K562 (cell line): ENCODE data around the gene DHDDS. TPM values are rescaled to one million over a fixed set of nuclear protein-coding genes. Genes with fewer than 3 reads are reported as not detected.

Experiments used
- CBX2 ChIP-seq: fragments of 200-600 bp; sonication (generic); IDR thresholded peaks from one replicate; pipeline ENCODE4 v1.6.1; 2012; ENCODE audit warnings: mild to moderate bottlenecking, low read length, inconsistent platforms; ENCODE audit not compliant: insufficient read depth, poor library complexity, severe bottlenecking
- CHCHD3 ChIP-seq: fragments of 250-450 bp; sonication (Bioruptor Pico); IDR thresholded peaks from 2 replicates; pipeline ENCODE4 v2.1.2; 2022; ENCODE audit warnings: mild to moderate bottlenecking
- CREB5 ChIP-seq: fragments of 250-450 bp; sonication (Bioruptor Pico); IDR thresholded peaks from 2 replicates; pipeline ENCODE4 v1.5.0; 2020; ENCODE audit warnings: mild to moderate bottlenecking
- CTBP1 ChIP-seq: fragments of 450-650 bp; IDR thresholded peaks from 2 replicates; pipeline ENCODE4 v1.6.1; 2016; ENCODE audit warnings: borderline replicate concordance
- CTCF ChIP-seq, 3 experiments: IDR thresholded peaks in 2 of 3; conservative IDR thresholded peaks in 1 of 3; 2 replicates each; pipeline ENCODE4 v1.5.1; 2011 to 2012; ENCODE audit warnings: low read length in 3 of 3, mild to moderate bottlenecking in 3 of 3, control low read depth in 2 of 3, improper control_type of control experiment in 1 of 3, inconsistent platforms in 1 of 3, low read depth in 1 of 3, mixed read lengths in 1 of 3, moderate library complexity in 1 of 3; ENCODE audit not compliant: insufficient read depth in 2 of 3
- DEAF1 ChIP-seq: fragments of 450-650 bp; formaldehyde crosslinking; IDR thresholded peaks from 2 replicates; pipeline ENCODE4 v1.4.0; 2020; ENCODE audit warnings: mild to moderate bottlenecking, moderate library complexity
- HDAC2 ChIP-seq: fragments of 450-650 bp; IDR thresholded peaks from 2 replicates; pipeline ENCODE4 v1.6.1; 2016; ENCODE audit warnings: mild to moderate bottlenecking
- JUND ChIP-seq, 2 experiments: IDR thresholded peaks; 2 replicates in 1 of 2; 3 replicates in 1 of 2; pipeline ENCODE4 v1.6.1; 2011; ENCODE audit warnings: borderline replicate concordance in 2 of 2, low read depth in 2 of 2, low read length in 2 of 2, improper control_type of control experiment in 1 of 2, missing biosample characterization in 1 of 2, missing genetic modification characterization in 1 of 2, missing genetic modification reagents in 1 of 2
- LEF1 ChIP-seq: fragments of 450-650 bp; IDR thresholded peaks from 2 replicates; pipeline ENCODE4 v1.6.1; 2016; ENCODE audit warnings: mild to moderate bottlenecking
- NFATC3 ChIP-seq: fragments of 450-650 bp; IDR thresholded peaks from 2 replicates; pipeline ENCODE4 v1.6.1; 2017; ENCODE audit warnings: mild to moderate bottlenecking
- PHTF2 ChIP-seq: fragments of 250-450 bp; sonication (Bioruptor Pico); IDR thresholded peaks from 2 replicates; pipeline ENCODE4 v1.5.0; 2021; ENCODE audit warnings: mild to moderate bottlenecking
- PTRF ChIP-seq: fragments of 450-650 bp; IDR thresholded peaks from 2 replicates; pipeline ENCODE4 v1.6.1; 2016; ENCODE audit warnings: mild to moderate bottlenecking, missing genetic modification characterization, missing compliant biosample characterization
- RCOR1 ChIP-seq, 2 experiments: IDR thresholded peaks; 2 replicates each; pipeline ENCODE4 v1.6.1; 2012; ENCODE audit warnings: low read depth in 2 of 2, low read length in 2 of 2, borderline replicate concordance in 1 of 2, improper control_type of control experiment in 1 of 2
- THAP12 ChIP-seq: fragments of 250-450 bp; sonication (Bioruptor Pico); IDR thresholded peaks from 2 replicates; pipeline ENCODE4 v1.9.0; 2021; ENCODE audit warnings: mild to moderate bottlenecking, inconsistent platforms
- YY1 ChIP-seq, 3 experiments: IDR thresholded peaks; 2 replicates each; pipeline ENCODE4 v1.6.1; 2011; ENCODE audit warnings: low read length in 2 of 3, mild to moderate bottlenecking in 2 of 3, moderate library complexity in 2 of 3, borderline replicate concordance in 1 of 3, control low read depth in 1 of 3, low read depth in 1 of 3; ENCODE audit not compliant: insufficient read depth in 3 of 3, insufficient replicate concordance in 2 of 3, control insufficient read depth in 1 of 3, insufficient read length in 1 of 3; ENCODE audit errors: extremely low read depth in 1 of 3
- ZFP36 ChIP-seq: fragments of 150-350 bp; IDR thresholded peaks from 2 replicates; pipeline ENCODE4 v1.6.1; 2018; ENCODE audit warnings: low read length, low read depth; ENCODE audit not compliant: partially characterized antibody
- ZKSCAN1 ChIP-seq: fragments of 150-350 bp; IDR thresholded peaks from 2 replicates; pipeline ENCODE4 v1.6.1; 2016; ENCODE audit warnings: low read depth, low read length
- ZKSCAN8 ChIP-seq: fragments of 200-800 bp; sonication (Bioruptor generic); IDR thresholded peaks from 2 replicates; pipeline ENCODE4 v1.6.1; 2016; ENCODE audit warnings: missing genetic modification characterization, missing compliant biosample characterization
- ZNF445 ChIP-seq: fragments of 250-450 bp; sonication (Bioruptor Pico); IDR thresholded peaks from 2 replicates; pipeline ENCODE4 v1.4.0; 2020; ENCODE audit warnings: low read depth, mild to moderate bottlenecking, moderate library complexity
- polyA plus RNA-seq, 8 experiments: library from polyadenylated mRNA; depleted of rRNA in 4 of 8; stranded (reverse) in 5 of 8; unstranded in 3 of 8; fragments of >200 nt; fragmentation: Nextera tagmentation in 2 of 8; fragmentation: Illumina TruSeq in 1 of 8; extraction: Ambion mirVana in 2 of 8; extraction: Trizol in 1 of 8; gene quantifications; 2 replicates each; pipeline versions ENCODE4 v1.2.1 to v1.2.3, GENCODE V29; 2011 to 2014; ENCODE audit warnings: inconsistent platforms in 1 of 8, missing spikeins in 1 of 8
- total RNA-seq, 7 experiments: library from RNA; depleted of rRNA in 6 of 7; stranded (reverse); fragments of >200 nt in 6 of 7; fragmentation: Illumina TruSeq in 2 of 7; extraction: Trizol in 2 of 7; gene quantifications; 2 replicates each; pipeline versions ENCODE4 v1.2.1 to v1.2.3, GENCODE V29; 2011 to 2021; ENCODE audit warnings: low replicate concordance in 1 of 7

The DHDDS gene
- total and polyA plus RNA-seq, 9 of the 15 experiments (the other 6 are each of a cell fraction or from before 2014, with no cell fraction given), result 33.3 to 55.0 (median 44.3) TPM

GRCh38 chr1:26417111-26417759 lies 14.9 kb upstream of the DHDDS start (continued):
- TF ChIP-seq ZKSCAN1, result peak; percentile 45; the same call in 1 of the 2 replicates
- no peak for TF ChIP-seq ZNF445 (CRISPR knock-in tag)
- TF ChIP-seq NFATC3, result no peak
- TF ChIP-seq THAP12 (CRISPR knock-in tag), result 0 out of 2 replicates have a peak, but pooled peaks have one; percentile 15
- TF ChIP-seq PHTF2 (CRISPR knock-in tag), result no peak
- TF ChIP-seq ZFP36, result peak; percentile 21
- TF ChIP-seq CTBP1, result peak; percentile 33; the same call in 1 of the 2 replicates
- no peak for TF ChIP-seq ZKSCAN8
- 0 out of 2 replicates have a peak, but pooled peaks have one; percentile 38 for TF ChIP-seq JUND (IDR thresholded peaks at IDR 0.05; ENCODE audit: borderline replicate concordance, low read depth, low read length)
- no peak; the same call in 2 of the 3 replicates for TF ChIP-seq JUND (tag; IDR thresholded peaks at IDR 0.05; ENCODE audit: borderline replicate concordance, low read depth, low read length)
- TF ChIP-seq HDAC2, result no peak
- TF ChIP-seq LEF1, result no peak
- TF ChIP-seq CHCHD3 (CRISPR knock-in tag), result 0 out of 2 replicates have a peak, but pooled peaks have one; percentile 29
- TF ChIP-seq YY1 (IDR thresholded peaks at IDR 0.05; ENCODE audit: borderline replicate concordance in 1 of 3, control insufficient read depth in 1 of 3, extremely low read depth in 1 of 3, insufficient read depth in 3 of 3, insufficient read length in 1 of 3, insufficient replicate concordance in 2 of 3, low read depth in 1 of 3, low read length in 2 of 3), result peak in 1 of 3 experiments; percentile 40
- TF ChIP-seq RCOR1 (IDR thresholded peaks at IDR 0.05; ENCODE audit: borderline replicate concordance in 1 of 2, low read depth in 2 of 2, low read length in 2 of 2), result peak in 1 of 2 experiments; percentile 53; a peak in 1 of 4 replicates
- TF ChIP-seq CREB5 (CRISPR knock-in tag), result no peak
- no peak for TF ChIP-seq CBX2
- peak; percentile 63 for TF ChIP-seq DEAF1
- no peak for TF ChIP-seq PTRF (tag)
- TF ChIP-seq CTCF (IDR thresholded peaks at IDR 0.05 in 2 of 3, conservative IDR thresholded peaks at IDR 0.05 in 1 of 3; ENCODE audit: insufficient read depth in 2 of 3, low read depth in 1 of 3, low read length in 3 of 3), result peak; percentile 96
